Measurements from ENCODE around the gene MYO1B.

- no peak for TF ChIP-seq ZNF274 (IDR thresholded peaks at IDR 0.05; ENCODE audit: low read depth, low read length)
- TF ChIP-seq YY1 (IDR thresholded peaks at IDR 0.05; ENCODE audit: insufficient read depth, insufficient read length), result no peak
Observed at GRCh38 chr2:191225690-191226089, 19.5 kb upstream of the MYO1B start.
